T-helper 1 cell treated with Interleukin-12 subunit alpha and Interleukin-12 subunit beta and Interleukin-4 antibody, amounts not matched to agents 30 μg/mL and 1 μg/mL, for 36 hours (primary cell): Measurements from ENCODE around the gene ADPRS.

Experiments
- H3K27ac Mint-ChIP-seq: one replicate; pipeline ENCODE4 v1.8.0; 2021; ENCODE audit warnings: mild to moderate bottlenecking, mixed read lengths
- H3K27me3 Mint-ChIP-seq: one replicate; pipeline ENCODE4 v1.8.0; 2021; ENCODE audit warnings: low read depth, mixed read lengths
- H3K36me3 Mint-ChIP-seq: one replicate; pipeline ENCODE4 v1.8.0; 2021; ENCODE audit warnings: low read depth, mixed read lengths
- H3K4me1 Mint-ChIP-seq: one replicate; pipeline ENCODE4 v1.8.0; 2021; ENCODE audit warnings: low read depth, mixed read lengths
- H3K4me3 Mint-ChIP-seq: one replicate; pipeline ENCODE4 v1.8.0; 2021; ENCODE audit warnings: mild to moderate bottlenecking, moderate library complexity, mixed read lengths
- H3K9me3 Mint-ChIP-seq: one replicate; pipeline ENCODE4 v1.8.0; 2021; ENCODE audit warnings: mixed read lengths

ADPRS gene

DNA sequence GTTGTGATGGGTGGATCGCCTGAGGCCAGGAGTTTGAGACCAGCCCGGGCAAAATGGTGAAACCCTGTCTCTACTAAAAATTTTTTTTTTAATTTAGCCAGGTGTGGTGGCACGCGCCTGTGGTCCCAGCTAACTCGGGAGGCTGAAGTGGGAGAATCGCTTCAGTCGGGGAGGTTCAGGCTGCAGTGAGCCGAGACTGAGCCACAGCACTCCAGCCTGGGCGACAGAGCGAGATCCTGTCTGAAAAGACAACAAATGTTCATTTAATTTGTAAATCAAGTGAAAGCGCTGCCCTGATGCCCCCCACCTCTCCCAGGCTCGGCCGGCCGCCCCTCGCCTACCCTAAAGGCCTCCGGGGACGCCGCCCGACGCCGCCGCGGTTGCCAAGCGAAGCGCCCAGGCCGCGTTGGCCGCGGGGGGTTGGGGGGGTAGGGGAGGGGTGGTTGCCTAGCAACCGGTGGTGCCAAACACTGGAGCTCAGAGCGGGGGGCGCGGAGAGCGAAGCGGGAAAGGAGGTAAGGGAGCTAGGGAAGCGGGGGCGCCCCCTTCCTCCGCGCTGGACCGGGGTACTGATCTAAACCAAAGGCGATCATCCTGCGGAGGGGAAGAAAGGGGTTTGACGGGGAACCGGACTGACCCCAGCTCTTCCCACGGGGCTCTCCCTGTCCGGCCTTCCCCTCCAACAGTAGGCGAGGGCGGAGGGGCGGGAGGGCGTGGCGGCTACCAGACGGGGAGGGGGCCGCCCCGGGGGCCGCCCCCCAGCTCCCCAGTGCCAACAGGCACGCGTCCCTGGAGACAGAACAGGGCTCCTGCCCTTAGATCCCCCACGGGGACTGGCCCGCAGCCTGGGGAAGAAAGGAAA is 4.8 kb upstream of the ADPRS start, which contains the start of gene TEKT2:
TEKT2 (plus strand) TSS at position 460 of the 862 bp plus-strand sequence. CDS start 828 bp downstream, outside the sequence.
- Mint-ChIP-seq H3K27ac (no peak within 1 kb of the TSS), H3K4me1 (peaks cover 2% of the 10 kb centered on the region), H3K36me3 (no peaks in the 10 kb centered on the region), H3K4me3 (no peak within 1 kb of the TSS), H3K27me3 (peaks cover 32% of the 10 kb centered on the region), H3K9me3 (no peaks in the 10 kb centered on the region)

GRCh38 chr1:36084497-36085115 is 4.1 kb upstream of the ADPRS start:
- Mint-ChIP-seq H3K4me1 (peaks cover 7% of the 10 kb centered on the region), H3K27me3 (peaks cover 32% of the 10 kb centered on the region), H3K9me3 (no peaks in the 10 kb centered on the region), H3K27ac (no peak overlapping the region), H3K4me3 (no peak overlapping the region), H3K36me3 (peaks cover 2% of the 10 kb centered on the region)

DNA sequence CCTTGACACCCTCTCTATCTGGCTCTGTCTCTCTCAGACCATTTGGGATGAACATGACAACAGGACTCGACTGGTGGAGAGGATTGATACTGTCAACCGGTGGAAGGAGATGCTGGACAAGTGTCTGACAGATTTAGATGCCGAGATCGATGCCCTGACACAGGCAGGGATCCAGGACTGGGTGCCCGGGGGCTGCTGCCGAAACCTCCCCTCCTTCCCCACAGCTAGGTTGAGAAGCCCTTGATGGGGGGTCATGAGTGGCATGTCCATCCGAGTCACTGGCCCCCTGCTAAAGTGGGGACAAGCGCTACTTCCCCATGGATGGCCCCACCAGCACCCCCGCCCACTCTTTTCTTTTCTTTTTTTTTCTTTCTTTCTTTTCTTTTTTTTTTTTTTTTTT is 3.6 kb upstream of the ADPRS start:
- H3K4me3 Mint-ChIP-seq: no peak overlapping the region
- H3K4me1 Mint-ChIP-seq: peaks cover 12% of the 10 kb centered on the region
- H3K9me3 Mint-ChIP-seq: no peaks in the 10 kb centered on the region
- H3K27me3 Mint-ChIP-seq: peaks cover 31% of the 10 kb centered on the region
- H3K36me3 Mint-ChIP-seq: peaks cover 3% of the 10 kb centered on the region
- H3K27ac Mint-ChIP-seq: no peak overlapping the region

- H3K36me3 Mint-ChIP-seq: peaks cover 3% of the 10 kb centered on the region
- no peaks in the 10 kb centered on the region for H3K9me3 Mint-ChIP-seq
- no peak overlapping the region for H3K27ac Mint-ChIP-seq
- no peak overlapping the region for H3K4me3 Mint-ChIP-seq
- peaks cover 24% of the 10 kb centered on the region for H3K27me3 Mint-ChIP-seq
- peaks cover 13% of the 10 kb centered on the region for H3K4me1 Mint-ChIP-seq
Observed at GRCh38 chr1:36085686-36086526, 2.8 kb upstream of the ADPRS start.

- H3K9me3 Mint-ChIP-seq: no peaks in the 10 kb centered on the region
- H3K27ac Mint-ChIP-seq: peak overlapping the region; percentile 74
- peaks cover 7% of the 10 kb centered on the region for H3K36me3 Mint-ChIP-seq
- peaks cover 15% of the 10 kb centered on the region for H3K4me1 Mint-ChIP-seq
- H3K27me3 Mint-ChIP-seq: peaks cover 24% of the 10 kb centered on the region
- peak overlapping the region; percentile 47 for H3K4me3 Mint-ChIP-seq
Observed at GRCh38 chr1:36086529-36087232, 2.0 kb upstream of the ADPRS start.

- Mint-ChIP-seq H3K4me1 (peaks cover 15% of the 10 kb centered on the region), H3K4me3 (peak overlapping the region; percentile 47), H3K36me3 (peaks cover 12% of the 10 kb centered on the region), H3K9me3 (no peaks in the 10 kb centered on the region), H3K27me3 (peaks cover 16% of the 10 kb centered on the region), H3K27ac (peak overlapping the region; percentile 74)
Observed at GRCh38 chr1:36087233-36088123, 1.2 kb upstream of the ADPRS start.

GRCh38 chr1:36088265-36088576 is 471 bp upstream of the ADPRS start:
- peak overlapping the region; percentile 94 for H3K4me3 Mint-ChIP-seq
- peaks cover 15% of the 10 kb centered on the region for H3K4me1 Mint-ChIP-seq
- H3K27me3 Mint-ChIP-seq: peaks cover 12% of the 10 kb centered on the region
- H3K9me3 Mint-ChIP-seq: no peaks in the 10 kb centered on the region
- H3K36me3 Mint-ChIP-seq: peaks cover 17% of the 10 kb centered on the region
- peak overlapping the region; percentile 31 for H3K27ac Mint-ChIP-seq

DNA sequence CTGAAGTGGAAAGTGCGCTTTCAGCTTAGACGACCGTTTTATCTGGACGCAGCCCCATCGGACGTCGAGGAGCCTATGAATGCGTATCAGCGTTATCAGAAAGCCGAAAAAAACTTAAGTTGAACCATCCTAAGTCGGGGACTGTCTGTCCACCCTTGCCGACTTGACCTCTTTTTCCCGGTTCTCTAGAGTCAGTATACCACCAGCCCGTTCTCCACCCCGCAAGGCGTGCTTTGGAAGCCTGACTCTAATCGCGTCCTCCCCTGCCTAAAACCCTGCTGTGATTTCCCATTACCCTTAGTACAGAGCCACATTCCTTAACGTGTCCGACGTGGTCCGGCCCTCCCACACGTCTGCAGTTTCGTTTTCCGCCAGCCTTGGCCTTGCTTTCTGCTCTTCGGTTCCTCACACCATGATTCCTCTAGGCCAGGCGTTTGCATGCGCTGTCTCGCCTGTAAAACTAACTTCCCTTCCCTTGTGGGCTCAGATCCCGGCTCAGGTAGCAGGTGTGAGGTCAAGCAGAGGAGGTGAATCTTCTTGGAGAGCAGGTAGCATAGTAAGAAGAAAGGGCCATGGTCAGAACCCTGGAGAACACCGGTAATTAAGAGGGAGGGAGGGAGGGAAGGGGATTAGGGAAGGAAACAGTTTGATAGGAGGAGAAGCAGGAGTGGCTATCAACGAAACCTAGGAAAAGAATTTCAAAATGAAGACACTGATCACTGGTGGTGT is 865 bp downstream of the ADPRS start:
- peak overlapping the region; percentile 94 for H3K4me3 Mint-ChIP-seq
- peaks cover 20% of the 10 kb centered on the region for H3K36me3 Mint-ChIP-seq
- H3K9me3 Mint-ChIP-seq: no peaks in the 10 kb centered on the region
- H3K27ac Mint-ChIP-seq: peak overlapping the region; percentile 91
- H3K4me1 Mint-ChIP-seq: peaks cover 15% of the 10 kb centered on the region
- H3K27me3 Mint-ChIP-seq: peaks cover 6% of the 10 kb centered on the region

DNA sequence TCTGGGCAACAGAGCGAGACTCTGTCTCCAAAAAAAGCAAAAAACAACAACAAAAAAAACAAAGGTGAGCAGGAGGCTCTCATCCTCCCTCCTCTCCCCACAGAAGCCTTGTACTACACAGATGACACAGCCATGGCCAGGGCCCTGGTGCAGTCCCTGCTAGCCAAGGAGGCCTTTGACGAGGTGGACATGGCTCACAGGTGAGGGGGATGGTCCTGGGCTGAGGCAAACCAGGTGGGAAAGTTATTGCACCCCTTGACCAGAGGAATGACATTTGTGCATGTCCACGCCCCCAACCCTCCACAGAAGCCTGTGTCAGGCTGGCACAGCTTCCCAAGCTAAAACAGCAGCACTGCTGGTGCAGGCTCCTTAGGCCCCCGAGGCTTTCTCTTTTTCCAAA is 2.4 kb downstream of the ADPRS start:
- Mint-ChIP-seq H3K36me3 (peaks cover 20% of the 10 kb centered on the region), H3K9me3 (no peaks in the 10 kb centered on the region), H3K4me3 (no peak overlapping the region), H3K27ac (no peak overlapping the region), H3K4me1 (peaks cover 15% of the 10 kb centered on the region), H3K27me3 (no peaks in the 10 kb centered on the region)

- no peaks in the 10 kb centered on the region for H3K9me3 Mint-ChIP-seq
- peak overlapping the region; percentile 63 for H3K27ac Mint-ChIP-seq
- H3K27me3 Mint-ChIP-seq: no peaks in the 10 kb centered on the region
- H3K4me1 Mint-ChIP-seq: peaks cover 15% of the 10 kb centered on the region
- H3K36me3 Mint-ChIP-seq: peaks cover 20% of the 10 kb centered on the region
- H3K4me3 Mint-ChIP-seq: no peak overlapping the region
Observed at GRCh38 chr1:36091698-36092097, 3.0 kb downstream of the ADPRS start.

GRCh38 chr1:36092166-36092797 is 3.6 kb downstream of the ADPRS start:
- no peaks in the 10 kb centered on the region for H3K9me3 Mint-ChIP-seq
- H3K4me3 Mint-ChIP-seq: no peak overlapping the region
- H3K36me3 Mint-ChIP-seq: peaks cover 20% of the 10 kb centered on the region
- H3K27ac Mint-ChIP-seq: no peak overlapping the region
- no peaks in the 10 kb centered on the region for H3K27me3 Mint-ChIP-seq
- H3K4me1 Mint-ChIP-seq: peaks cover 15% of the 10 kb centered on the region

DNA sequence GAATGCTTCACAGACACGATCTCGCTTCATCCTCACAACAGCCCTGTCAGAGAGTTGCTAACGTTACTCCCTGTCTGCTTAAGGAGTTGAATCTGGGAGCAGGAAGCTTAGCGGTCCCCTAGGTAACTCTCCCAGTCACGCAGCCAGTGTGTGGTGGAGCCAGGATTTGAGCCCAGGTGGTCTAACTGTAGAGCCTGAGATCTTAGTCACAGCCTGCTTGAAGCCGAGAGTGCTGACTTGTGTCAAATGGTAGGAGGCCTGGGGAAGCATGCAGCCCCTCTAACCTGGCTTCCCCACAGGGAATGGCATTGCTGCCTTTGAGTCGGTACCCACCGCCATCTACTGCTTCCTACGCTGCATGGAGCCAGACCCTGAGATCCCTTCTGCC is 4.1 kb downstream of the ADPRS start:
- no peaks in the 10 kb centered on the region for H3K27me3 Mint-ChIP-seq
- no peak overlapping the region for H3K4me3 Mint-ChIP-seq
- peaks cover 20% of the 10 kb centered on the region for H3K36me3 Mint-ChIP-seq
- peaks cover 15% of the 10 kb centered on the region for H3K4me1 Mint-ChIP-seq
- no peaks in the 10 kb centered on the region for H3K9me3 Mint-ChIP-seq
- no peak overlapping the region for H3K27ac Mint-ChIP-seq
